Liver (tissue), 3 donors: Measurements from ENCODE around the gene XRCC5.

ENCODE experiments used
- CTCF ChIP-seq: fragments of 150-350 bp; IDR thresholded peaks from 2 replicates; pipeline ENCODE4 v1.5.1; 2017; ENCODE audit warnings: improper control_type of control experiment, low read depth, low read length; ENCODE audit not compliant: missing input control
- GABPA ChIP-seq, 2 donors: IDR thresholded peaks in 1 of 2; conservative IDR thresholded peaks in 1 of 2; 2 replicates each; pipeline ENCODE4 v1.6.1; 2016; ENCODE audit warnings: antibody characterized with exemption in 2 of 2, mild to moderate bottlenecking in 1 of 2, moderate library complexity in 1 of 2
- MAX ChIP-seq: IDR thresholded peaks from 2 replicates; pipeline ENCODE4 v1.6.1; 2016; ENCODE audit warnings: antibody characterized with exemption
- RAD21 ChIP-seq, 2 donors: IDR thresholded peaks; 2 replicates each; pipeline ENCODE4 v1.6.1; 2016; ENCODE audit warnings: antibody characterized with exemption in 2 of 2, mild to moderate bottlenecking in 2 of 2
- TAF1 ChIP-seq: conservative IDR thresholded peaks from 2 replicates; pipeline ENCODE4 v1.6.1; 2016; ENCODE audit warnings: antibody characterized with exemption, mild to moderate bottlenecking
- donor health status: healthy.
- donor health status: healthy.

DNA sequence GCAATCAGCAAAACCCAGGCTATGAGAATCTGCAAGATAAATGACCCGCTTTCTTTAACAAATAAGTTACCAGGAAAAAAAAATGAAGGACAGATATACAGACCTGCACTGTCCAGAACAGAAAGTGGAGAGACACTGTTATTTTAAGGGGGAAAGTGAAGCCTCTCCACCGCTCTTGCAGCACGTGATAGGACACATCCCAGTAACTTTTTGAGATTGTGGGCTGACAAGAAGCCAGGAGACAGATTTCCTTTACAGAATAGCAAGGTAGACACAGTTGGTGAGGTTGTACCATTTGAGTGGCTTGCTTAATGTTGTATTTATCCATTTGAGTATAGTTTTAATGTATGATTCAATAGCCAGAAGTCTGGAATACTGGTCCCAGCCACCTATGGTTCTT is 14.4 kb upstream of the XRCC5 start:
- TF ChIP-seq CTCF (no peak), GABPA (IDR thresholded peaks at IDR 0.05 in 1 of 2, conservative IDR thresholded peaks at IDR 0.05 in 1 of 2) (no peak), MAX (no peak), TAF1 (no peak), RAD21 (IDR thresholded peaks at IDR 0.05) (no peak)
